Colon (tissue), 2 donors: Measurements from ENCODE around the gene SUGP1.
"Not testable (repeated sequence)": the region's sequence is repeated elsewhere in the genome, so short reads cannot be mapped to it uniquely, and the experiment has no call there.

Source experiments
- FAIRE-seq: peaks from 2 replicates; lab custom pipeline; 2012; peaks lifted over from hg19 to GRCh38; lab: Jason Lieb, UNC
- donor health status: control.
- donor health status: control.

SUGP1 gene

DNA sequence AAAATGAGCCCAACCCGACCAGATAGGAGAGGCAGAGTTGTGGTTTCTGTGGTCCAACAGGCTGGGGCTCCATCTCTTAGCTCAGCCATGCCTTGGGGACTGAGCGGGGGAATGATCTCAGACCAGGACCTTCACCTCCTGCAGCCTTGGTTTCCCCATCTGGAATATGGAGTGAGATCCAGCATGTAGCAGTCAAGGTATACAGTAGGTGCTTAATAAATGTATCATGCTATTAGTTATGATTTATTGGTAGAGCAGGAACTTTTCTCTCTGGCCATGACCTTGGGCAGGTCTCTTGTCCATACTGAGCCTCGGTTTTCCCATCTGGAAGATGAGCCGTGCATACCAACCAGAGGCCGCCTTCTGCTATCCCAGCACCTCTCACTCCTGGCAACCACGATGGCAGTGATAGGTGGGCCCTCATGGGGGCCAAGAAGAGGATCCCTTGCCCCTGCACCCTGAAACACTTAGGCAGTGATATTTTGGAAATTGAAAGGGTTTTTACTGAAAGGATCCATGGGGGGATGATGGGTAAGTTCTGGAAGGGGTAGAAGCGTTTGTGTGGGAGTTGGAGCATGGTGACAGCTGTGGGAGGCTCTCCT lies 56.3 kb downstream of the SUGP1 start:
- no peak for FAIRE-seq

GRCh38 chr19:19262190-19263057 lies 57.9 kb downstream of the SUGP1 start:
- no peak for FAIRE-seq

GRCh38 chr19:19261350-19262189 lies 58.7 kb downstream of the SUGP1 start:
- FAIRE-seq: no peak

GRCh38 chr19:19260417-19261214 lies 59.7 kb downstream of the SUGP1 start:
- FAIRE-seq: no peak

DNA sequence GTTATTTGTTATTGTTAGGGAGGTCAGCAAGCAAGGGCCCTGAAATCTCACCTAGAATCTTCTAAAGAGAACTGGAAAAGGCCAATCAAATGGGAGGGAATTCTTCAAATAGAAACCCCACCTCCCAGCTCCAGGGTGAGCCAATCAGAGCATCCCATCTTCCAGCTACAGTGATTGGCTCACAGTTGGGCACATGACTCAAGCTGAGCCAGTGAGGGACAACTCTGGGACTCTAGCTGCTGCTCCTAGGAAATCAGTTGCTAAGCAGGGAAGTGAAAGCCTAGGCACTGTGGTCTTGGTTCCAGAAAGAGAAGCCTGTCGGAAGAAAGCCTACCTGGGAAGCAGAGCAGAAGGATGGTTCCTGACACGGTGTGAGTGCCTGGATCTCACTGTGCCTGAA lies 60.6 kb downstream of the SUGP1 start:
- FAIRE-seq: no peak

- FAIRE-seq: no peak
Observed at GRCh38 chr19:19258589-19259338, 61.5 kb downstream of the SUGP1 start.

- no peak for FAIRE-seq
Observed at GRCh38 chr19:19257836-19258588, 62.3 kb downstream of the SUGP1 start.

GRCh38 chr19:19257137-19257536 lies 63.2 kb downstream of the SUGP1 start:
- FAIRE-seq: no peak

DNA sequence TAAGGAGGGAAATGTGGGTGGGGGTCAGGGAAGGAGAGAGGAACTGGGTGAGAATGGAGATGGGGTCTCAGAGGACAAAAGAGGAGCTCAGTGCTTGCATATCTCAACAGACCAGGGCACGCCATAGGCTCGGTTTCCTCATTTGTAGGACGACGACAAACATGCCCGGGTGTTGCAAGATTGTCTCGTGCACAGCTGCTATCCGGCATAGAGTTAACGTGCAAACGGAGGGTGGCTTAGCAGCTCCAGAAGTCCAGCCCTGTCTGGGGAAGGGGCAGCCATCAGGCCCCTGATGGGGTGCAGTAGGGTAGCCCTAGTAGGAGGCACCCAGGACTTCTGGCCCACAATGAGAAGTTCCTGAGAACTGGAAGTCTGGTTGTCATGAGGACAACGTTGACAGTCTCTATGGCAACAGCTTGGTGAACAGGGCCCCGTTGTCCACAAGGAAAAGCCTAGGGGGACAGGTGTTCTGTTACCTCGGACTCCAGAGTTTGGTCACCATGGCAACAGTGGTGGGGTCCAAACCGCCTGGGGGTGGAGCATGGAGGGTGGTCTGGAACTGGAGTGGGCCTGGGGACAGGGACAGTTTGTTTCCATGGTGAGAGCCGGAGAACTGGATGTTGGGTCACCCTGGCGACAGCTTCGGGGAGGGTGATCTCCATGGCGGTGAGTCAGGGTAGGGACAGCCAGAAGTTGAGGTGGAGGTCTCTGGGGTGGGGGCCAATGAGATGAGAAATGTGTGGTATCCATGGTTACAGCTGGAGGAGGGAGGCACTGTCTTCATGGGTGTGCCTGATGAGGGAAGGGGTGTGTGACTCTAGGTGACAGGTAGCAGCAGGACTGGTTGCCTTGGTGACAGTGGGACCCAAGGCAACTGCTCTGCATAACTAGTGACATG lies 64.0 kb downstream of the SUGP1 start:
- FAIRE-seq: no peak

DNA sequence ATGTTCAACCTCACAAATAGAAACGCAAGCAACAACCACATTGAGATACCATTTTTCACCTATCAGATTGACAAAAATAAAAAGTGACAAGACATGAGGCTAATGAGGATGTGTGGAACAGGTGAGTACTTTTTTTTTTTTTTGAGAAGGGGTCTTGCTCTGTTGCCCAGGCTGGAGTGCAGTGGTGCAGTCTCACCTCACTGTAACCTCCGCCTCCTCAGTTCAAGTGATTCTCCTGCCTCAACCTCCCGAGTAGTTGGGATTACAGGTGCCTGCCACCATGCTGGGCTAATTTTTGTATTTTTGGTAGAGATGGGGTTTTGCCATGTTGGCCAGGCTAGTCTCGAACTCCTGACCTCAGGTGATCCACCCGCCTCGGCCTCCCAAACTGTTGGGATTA lies 66.9 kb downstream of the SUGP1 start:
- not testable (repeated sequence) for FAIRE-seq

DNA sequence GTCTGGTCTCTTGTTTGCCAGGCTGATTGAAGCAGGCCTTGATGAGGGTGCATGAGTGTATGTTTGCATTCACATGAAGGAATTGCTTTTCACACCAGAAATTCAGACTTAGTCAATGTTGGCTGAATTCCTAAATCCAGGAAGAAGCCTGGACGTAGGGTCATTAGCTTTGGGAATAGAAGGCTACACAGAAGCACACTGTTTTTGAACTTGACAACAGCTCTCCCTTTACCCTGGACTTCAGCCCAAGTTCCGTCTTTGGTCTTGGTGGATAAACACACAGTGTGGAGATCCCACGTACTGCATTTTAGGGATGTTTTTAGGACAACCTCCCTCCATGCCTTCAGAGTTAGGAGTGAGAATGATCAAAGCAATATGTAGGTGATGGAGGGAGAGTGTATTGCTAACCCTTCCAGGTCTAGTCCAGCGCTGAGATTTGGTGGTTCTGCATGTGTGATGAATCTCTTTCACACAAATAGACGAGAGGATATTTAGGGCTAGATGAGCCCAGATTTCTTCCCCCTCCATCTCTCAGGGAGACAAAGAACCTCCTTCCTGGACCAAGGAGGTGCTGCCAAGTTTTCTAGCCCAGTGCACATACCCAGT lies 70.0 kb downstream of the SUGP1 start:
- no peak for FAIRE-seq

- no peak for FAIRE-seq
Observed at GRCh38 chr19:19240476-19240875, 79.8 kb downstream of the SUGP1 start.

DNA sequence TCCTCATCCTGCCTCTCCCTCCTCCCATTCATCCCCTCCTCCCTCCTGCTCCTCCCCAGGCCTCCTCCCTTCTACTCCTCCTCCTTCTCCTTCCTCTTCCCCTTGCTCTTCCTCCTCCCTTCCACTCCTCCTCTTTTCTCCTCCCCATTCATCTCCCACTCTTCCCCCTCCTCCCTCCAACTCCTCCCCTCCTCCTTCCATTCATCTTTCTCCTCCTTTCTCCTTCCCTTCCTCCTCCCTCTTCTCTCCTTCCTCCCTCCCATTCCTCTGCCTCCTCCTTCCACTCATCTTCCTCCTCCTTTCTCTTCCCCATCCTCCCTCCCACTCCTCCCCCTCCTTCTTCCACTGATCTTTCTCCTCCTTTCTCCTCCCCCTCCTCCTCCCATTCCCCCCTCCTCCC lies 80.6 kb downstream of the SUGP1 start:
- FAIRE-seq: no peak

DNA sequence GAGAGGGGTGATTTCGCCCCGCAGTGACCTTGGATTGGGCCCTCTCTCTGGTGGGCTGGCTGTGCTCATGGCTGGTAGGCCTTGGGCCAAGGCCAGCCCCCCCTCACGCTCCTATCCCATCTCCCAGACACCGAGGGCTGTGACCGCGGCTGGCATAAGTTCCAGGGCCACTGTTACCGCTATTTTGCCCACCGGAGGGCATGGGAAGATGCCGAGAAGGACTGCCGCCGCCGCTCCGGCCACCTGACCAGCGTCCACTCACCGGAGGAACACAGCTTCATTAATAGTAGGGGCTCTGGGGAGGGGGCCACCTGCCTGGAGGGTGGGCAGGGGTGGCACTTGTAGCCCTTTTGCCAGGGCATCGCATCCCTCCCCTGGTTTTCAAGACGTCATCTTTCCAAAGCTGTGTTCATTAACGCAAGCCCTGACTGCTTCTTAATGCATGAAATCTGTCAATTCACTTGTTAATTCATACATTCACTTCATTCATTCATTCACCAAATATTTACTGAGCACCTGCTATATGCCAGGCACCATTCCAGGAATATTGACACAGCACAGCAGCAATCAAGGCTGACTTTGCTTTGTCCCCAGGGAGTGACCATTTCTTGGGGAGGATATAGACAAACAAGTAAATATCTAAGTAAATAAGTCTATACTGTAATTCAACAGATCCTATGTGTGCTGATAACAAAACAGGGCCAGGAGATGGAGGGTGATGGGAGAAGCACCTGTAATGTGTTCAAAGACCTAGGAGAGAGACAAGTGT lies 82.0 kb downstream of the SUGP1 start:
- no peak for FAIRE-seq

DNA sequence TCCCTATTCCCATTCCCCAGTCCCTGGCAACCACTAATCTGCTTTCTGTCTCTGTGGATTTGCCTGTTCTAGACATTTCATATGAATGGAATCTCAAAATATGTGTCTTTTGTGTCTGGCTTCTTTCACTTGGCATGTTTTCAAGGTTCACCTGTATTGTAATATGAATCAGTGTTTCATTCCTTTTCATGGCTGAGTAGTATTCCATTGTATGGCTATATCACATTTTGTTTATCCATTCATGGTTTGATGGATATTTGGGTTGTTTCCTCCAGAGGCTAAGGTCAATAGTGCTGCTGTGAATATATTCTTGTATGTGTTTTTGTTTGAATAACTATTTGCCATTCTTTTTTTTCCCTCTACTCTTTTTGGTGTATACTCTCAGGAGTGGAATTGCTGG lies 84.1 kb downstream of the SUGP1 start:
- no peak for FAIRE-seq

GRCh38 chr19:19234220-19234816 lies 86.0 kb downstream of the SUGP1 start:
- no peak for FAIRE-seq

- no peak for FAIRE-seq
Observed at GRCh38 chr19:19232261-19232721, 88.0 kb downstream of the SUGP1 start.

DNA sequence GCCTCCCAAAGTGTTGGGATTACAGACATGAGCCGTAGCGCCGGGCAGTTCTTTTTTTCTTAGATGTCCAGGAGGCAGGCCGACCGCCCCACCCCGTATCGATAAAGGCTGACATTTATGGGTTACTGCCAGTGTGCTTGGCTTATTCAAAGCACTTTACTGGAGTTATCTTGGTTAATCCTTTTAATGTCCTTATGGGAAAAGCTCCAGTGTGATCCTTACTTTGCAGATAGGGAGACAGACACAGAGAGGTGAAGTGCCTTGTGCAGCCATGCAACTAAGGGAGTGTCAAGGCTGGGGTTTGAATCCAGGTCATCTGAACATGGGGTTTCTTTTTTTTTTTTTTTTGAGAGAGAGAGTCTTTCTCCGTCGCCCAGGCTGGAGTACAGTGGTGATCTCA lies 89.3 kb downstream of the SUGP1 start:
- FAIRE-seq: no peak
